AG20443 (cell line): ENCODE results near the gene PCGF2.
"Not testable (repeated sequence)": the region's sequence is repeated elsewhere in the genome, so short reads cannot be mapped to it uniquely, and the experiment has no call there.

ENCODE experiments used
- DNase-seq: peaks from one replicate; pipeline ENCODE4 v3.0.0; 2012; ENCODE audit warnings: low spot score, mixed read lengths

Gene PCGF2

GRCh38 chr17:38748149-38748891, at the start of gene PCGF2:
Gene PCGF2, minus strand, starts transcription at chr17:38748336. Its CDS starts 7,934 bp downstream, at chr17:38740402.
- DNase-seq = peak; percentile 79

GRCh38 chr17:38797828-38798227, 49.7 kb upstream of the PCGF2 start:
- no peak for DNase-seq

- DNase-seq = no peak
These were observed 49.0 kb upstream of the PCGF2 start for GRCh38 chr17:38797158-38797490.

DNA sequence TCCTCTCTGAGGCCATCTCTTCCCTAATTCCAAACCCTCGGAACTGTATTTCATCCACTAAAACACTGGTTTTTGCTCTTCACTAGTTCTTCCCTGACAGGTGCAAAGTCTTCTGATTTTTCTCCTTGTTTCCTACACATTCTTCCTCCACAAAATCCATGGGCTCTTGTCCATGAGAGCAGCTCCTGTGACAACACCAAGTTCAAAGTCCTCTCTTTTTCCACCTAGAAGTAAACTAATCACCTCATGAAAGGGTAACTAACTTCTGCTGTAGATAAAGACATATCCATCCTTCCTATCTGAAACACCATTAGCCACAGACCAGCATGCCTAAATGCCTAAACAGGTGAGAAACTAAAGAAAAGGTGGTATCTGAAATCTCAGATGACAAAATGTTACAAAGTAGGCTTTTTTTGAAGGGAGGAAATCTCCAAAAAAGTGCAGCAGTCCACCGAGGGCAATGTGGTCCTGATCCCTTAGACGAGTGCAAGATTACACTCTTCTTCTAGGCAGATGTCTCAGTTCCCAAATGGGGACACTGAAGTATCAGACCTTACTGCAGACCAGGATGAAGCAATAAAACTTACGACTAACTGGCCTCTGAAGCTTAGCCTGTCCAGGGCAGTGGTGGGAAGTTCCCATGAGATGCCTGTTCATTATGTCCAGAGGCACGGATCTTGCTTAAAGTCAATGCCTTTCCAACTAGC, 48.5 kb upstream of the PCGF2 start:
- DNase-seq = no peak

GRCh38 chr17:38794221-38794620, 46.1 kb upstream of the PCGF2 start:
- no peak for DNase-seq

GRCh38 chr17:38791162-38791561, 43.0 kb upstream of the PCGF2 start:
- DNase-seq = no peak

GRCh38 chr17:38790148-38790707, 42.1 kb upstream of the PCGF2 start:
- not testable (repeated sequence) for DNase-seq

- DNase-seq = no peak
These were observed 41.0 kb upstream of the PCGF2 start for GRCh38 chr17:38789185-38789584.

DNA sequence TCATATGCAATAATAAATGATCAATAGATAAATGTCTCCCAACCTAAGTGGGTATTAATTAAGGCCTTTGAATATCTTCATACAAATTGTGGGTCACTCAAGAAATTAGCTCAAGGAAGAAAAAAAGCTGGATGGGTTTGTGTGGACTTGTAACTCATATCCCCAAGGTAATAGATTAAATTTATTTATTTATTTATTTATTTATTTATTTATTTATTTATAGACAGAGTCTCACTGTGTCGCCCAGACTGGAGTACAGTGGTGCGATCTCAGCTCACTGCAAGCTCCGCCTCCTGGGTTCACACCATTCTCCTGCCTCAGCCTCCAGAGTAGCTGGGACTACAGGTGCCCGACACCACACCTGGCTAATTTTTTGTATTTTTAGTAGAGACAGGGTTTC, 39.9 kb upstream of the PCGF2 start:
- DNase-seq = not testable (repeated sequence)

DNA sequence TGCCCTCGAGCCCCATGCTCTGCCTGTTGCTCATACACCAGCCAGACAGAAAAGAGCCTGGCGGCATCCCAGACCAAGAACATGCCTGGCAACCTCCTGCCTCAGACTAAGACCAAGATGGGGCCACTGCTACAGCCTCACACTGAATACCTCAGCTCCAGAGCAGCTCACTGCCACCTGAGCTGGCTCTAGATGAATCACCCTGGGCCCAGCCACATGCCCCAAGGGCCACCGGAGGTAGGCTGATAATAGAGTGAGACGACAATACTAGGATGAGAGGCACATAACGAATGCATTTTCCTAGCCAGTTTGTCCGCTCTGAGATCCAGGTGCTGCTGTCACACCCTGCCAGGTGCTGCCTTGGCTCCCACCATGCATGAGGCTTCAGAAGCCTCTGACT, 38.2 kb upstream of the PCGF2 start:
- DNase-seq = no peak

DNA sequence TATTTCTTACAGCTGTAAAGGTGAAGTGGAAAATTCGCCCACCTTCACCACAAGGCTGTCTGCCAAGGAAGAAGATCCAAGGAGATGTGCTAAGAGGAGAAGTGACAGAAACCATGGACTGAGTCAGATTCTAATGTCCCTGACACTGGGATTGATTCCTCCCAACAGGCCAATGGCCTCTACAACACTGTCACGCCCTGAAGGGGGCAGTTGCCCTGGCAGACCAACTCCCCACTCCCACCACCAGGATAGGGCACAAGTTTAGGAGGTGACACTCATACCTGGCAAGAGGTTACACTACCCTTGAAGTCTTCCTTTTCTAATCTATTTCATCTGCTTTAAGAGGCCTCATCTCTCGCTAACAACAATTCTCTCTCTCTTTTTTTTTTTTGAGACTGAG, 35.1 kb upstream of the PCGF2 start:
- DNase-seq = no peak

- no peak for DNase-seq
These were observed 32.0 kb upstream of the PCGF2 start for GRCh38 chr17:38779965-38780752.

GRCh38 chr17:38777641-38778250, 29.6 kb upstream of the PCGF2 start:
- DNase-seq = peak; percentile 35

- no peak for DNase-seq
These were observed 25.1 kb upstream of the PCGF2 start for GRCh38 chr17:38773258-38773657.

- no peak for DNase-seq
These were observed 20.3 kb upstream of the PCGF2 start for GRCh38 chr17:38768417-38768816.

DNA sequence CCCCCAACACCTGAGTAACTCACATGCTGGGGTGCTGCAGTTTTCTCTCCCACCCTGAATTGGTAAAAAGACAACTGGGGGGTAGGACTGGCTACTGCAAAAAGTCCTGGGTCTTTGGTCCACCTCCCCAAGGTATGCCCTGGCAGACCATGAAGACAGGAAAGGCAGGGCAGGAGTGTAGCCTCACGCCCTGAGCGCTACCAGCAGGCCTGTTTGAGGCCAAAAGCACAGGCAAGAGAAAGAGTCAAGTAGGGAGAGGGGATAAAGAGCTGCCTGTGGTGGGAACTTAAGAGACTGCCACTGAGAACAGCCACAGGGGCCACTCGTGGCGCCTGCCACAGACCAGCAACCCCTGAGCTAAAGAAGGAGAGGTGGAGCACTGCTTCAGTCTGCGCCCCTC, 18.2 kb upstream of the PCGF2 start:
- no peak for DNase-seq

GRCh38 chr17:38762231-38762630, 14.1 kb upstream of the PCGF2 start:
- DNase-seq = no peak

DNA sequence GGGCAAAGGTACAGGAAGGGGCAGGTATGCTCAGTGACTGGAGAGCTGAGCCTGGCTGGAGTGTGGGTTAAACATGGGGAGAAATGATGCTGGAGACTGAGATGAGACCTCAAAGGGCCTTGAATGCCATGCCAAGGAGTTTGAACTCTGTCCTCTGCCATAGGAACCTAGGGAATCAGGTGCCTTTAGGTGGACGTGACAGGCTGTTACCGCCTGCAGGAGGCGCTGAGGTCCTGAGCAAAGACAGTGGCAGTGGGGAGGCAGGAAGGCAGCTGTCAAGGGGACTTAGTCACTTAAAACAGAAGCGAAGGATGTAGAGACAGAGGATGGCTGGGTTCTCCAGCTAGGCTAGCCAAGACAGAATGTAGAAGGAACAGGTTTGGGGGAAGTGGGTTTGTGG, 13.5 kb upstream of the PCGF2 start:
- DNase-seq = no peak

DNA sequence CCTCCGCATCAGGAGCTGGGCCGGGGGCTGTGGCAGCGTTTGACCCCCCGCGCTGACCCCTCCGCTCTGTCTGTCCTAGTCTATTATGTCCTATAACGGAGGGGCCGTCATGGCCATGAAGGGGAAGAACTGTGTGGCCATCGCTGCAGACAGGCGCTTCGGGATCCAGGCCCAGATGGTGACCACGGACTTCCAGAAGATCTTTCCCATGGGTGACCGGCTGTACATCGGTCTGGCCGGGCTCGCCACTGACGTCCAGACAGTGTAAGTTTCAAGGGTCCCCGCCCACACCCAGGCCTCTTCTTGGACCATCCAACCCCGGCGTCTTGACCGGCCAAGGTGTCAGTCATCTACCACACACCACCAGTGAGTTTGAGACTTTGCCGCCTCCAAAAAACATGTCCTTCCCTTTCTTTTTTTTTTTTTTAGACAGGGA, 5.0 kb upstream of the PCGF2 start:
- DNase-seq = no peak

- DNase-seq = peak; percentile 97
These were observed 4.4 kb upstream of the PCGF2 start, which contains the start of gene PSMB3 for GRCh38 chr17:38752308-38753070. Gene PSMB3, plus strand, starts transcription at chr17:38752741. Its CDS starts 86 bp downstream, at chr17:38752827.

GRCh38 chr17:38751808-38752307, 3.7 kb upstream of the PCGF2 start:
- peak; percentile 86 for DNase-seq
